Measurements from ENCODE around the gene PDLIM7. TPM values are rescaled to one million over a fixed set of nuclear protein-coding genes. Genes with fewer than 3 reads are reported as not detected.

PDLIM7 gene
- polyA plus RNA-seq, 1 donor, result 107 TPM

GRCh38 chr5:177475563-177476427, 21.6 kb downstream of the PDLIM7 start:
- no peak for DNase-seq

GRCh38 chr5:177474846-177475562, 22.4 kb downstream of the PDLIM7 start:
- no peak for DNase-seq

GRCh38 chr5:177474002-177474476, 23.4 kb downstream of the PDLIM7 start:
- DNase-seq, result no peak

GRCh38 chr5:177473443-177474001, 23.9 kb downstream of the PDLIM7 start, which contains the start of gene DBN1:
TSS of gene DBN1 (minus strand) at chr5:177473634. CDS start at chr5:177473521, 113 bp downstream.
- no peak for DNase-seq

GRCh38 chr5:177472460-177473442, 24.7 kb downstream of the PDLIM7 start:
- DNase-seq, result no peak

- DNase-seq, result no peak
These were observed 25.6 kb downstream of the PDLIM7 start for GRCh38 chr5:177471610-177472356.

GRCh38 chr5:177470759-177471536, 26.5 kb downstream of the PDLIM7 start:
- no peak for DNase-seq

GRCh38 chr5:177469750-177470525, 27.5 kb downstream of the PDLIM7 start:
- no peak for DNase-seq

- DNase-seq, result no peak
These were observed 28.4 kb downstream of the PDLIM7 start for GRCh38 chr5:177468685-177469628.

- DNase-seq, result no peak
These were observed 29.1 kb downstream of the PDLIM7 start for GRCh38 chr5:177468329-177468684.

- DNase-seq, result no peak
These were observed 30.0 kb downstream of the PDLIM7 start for GRCh38 chr5:177467436-177467835.

GRCh38 chr5:177466861-177467260, 30.5 kb downstream of the PDLIM7 start:
- no peak for DNase-seq

GRCh38 chr5:177465044-177465443, 32.4 kb downstream of the PDLIM7 start:
- no peak for DNase-seq

GRCh38 chr5:177462021-177462670, 35.3 kb downstream of the PDLIM7 start:
- DNase-seq, result no peak

GRCh38 chr5:177459819-177460628, 37.4 kb downstream of the PDLIM7 start:
- no peak for DNase-seq

- DNase-seq, result no peak
These were observed 38.0 kb downstream of the PDLIM7 start for GRCh38 chr5:177459357-177459756.

Measured in left kidney (tissue), 2 donors.